NOMO-1 treated with dmso at 0.1 percent for 144 hours (cell line): ENCODE measurements around the gene CLDN1.
"Not testable (repeated sequence)": the region's sequence is repeated elsewhere in the genome, so short reads cannot be mapped to it uniquely, and the experiment has no call there.

Experiments
- DNase-seq: peaks from one replicate; lab custom pipeline; 2025; ENCODE audit not compliant: unreplicated experiment; lab: John Stamatoyannopoulos, UW

The CLDN1 gene

GRCh38 chr3:190294030-190294429 is 28.2 kb downstream of the CLDN1 start:
- DNase-seq: no peak

DNA sequence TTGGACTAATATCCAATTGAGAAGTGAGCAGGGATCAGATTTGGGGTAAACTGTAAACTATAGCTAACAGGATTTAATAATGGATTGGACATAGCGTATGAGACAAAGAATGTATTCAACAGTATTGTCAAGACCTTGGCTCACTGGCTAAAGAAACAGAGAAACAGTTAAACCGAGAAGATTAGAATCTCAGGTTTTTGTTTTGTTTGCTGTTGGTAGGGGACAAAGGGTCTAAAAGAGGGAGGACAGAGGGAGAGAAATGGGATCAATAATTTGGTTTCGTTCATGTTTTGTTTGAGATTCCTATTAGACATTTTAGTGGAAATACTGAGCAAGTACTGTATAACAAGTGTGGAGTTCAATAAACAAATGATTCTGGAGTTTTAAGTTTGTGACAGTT is 28.6 kb downstream of the CLDN1 start:
- DNase-seq: no peak

GRCh38 chr3:190291994-190292584 is 30.2 kb downstream of the CLDN1 start:
- no peak for DNase-seq

DNA sequence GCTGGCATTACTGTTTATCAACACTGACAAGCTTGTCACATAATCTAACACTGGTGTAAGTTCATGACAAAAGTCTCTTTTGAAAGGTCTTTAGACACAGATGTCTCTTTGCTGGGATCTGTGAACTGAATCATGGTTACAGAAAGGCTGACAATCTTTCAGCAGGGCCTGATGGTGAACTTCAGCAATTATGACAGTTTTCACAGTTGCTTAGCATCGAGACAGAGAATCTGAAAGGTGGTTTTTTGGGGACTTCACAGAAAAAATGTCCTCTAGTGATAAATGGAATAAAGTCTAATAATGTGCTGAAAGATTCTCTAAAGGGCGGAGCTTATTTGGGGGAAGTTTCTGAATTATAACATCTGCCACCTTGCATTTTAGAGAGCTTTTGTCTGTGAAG is 32.3 kb downstream of the CLDN1 start:
- DNase-seq: no peak

DNA sequence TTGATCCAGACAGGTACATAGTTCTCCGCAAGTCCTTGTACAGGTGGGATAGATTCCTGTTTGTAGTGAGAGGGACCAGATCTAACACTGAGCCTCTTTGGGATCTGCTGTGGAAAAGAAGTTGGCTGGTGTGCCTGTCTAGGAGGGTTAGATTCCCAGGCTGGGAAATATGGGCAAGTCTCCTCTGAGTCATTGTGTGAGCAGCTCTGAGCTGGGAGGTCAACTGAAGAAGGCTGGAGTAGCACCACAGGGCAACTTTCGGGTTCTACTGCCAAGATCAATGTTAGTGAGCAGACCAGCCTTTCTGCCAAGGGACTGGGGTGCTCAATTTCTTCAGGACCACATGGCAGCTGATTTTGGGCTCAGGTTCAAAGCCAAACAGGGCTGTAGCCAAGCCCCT is 33.4 kb downstream of the CLDN1 start:
- DNase-seq: no peak

DNA sequence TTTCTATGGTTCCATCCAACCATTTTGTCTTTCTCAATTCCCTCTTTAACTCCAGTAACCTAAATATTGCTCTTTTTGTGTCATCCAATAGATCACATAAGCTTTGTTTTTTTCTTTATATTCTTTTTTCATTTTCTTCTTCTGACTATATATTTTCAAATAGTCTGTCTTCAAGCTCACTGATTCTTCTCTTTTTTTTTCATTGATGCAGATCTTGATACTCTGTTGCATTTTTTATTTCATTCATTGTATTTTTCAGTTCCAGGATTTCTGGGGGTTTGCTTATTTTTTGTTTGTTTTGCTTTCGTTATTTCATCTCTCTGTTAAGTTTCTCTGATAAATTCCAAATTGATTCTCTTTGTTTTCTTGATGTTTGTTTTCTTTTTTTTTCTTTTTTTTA is 36.2 kb downstream of the CLDN1 start:
- DNase-seq: no peak

DNA sequence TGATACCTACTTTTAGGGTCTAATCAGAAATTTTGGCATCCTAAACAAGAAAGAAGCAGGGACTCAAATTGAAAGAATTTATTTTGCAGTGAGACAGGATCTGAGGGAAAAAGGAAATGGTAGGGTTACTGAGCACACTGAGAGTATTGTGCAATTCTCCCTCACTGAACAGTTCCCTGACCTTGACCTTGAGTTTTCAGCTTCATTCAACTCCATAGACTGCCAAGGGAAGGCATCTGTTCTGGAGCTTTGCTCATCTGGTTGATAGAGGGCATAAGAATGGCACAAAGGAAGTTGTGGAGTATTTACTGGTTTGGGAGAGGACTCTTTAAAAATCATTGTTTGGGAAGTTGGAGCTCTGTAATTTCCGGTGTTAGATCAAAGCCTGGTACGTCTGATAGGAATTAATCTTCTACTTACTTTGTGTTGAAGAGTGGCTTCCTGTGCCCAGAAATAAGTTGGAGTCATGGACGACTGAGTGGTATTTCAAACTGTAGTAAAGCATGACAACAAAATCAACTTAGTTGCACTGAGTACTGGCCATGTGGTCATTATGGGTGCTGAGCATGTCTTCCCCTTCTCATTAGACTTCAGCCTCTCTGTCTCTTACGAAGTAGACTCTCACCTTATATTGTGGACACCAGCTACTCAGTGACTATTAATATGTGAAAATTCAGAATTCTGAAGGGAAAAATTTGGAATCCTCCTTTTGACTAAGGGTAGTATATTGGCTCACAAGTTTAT is 40.8 kb downstream of the CLDN1 start:
- DNase-seq: peak; percentile 25

DNA sequence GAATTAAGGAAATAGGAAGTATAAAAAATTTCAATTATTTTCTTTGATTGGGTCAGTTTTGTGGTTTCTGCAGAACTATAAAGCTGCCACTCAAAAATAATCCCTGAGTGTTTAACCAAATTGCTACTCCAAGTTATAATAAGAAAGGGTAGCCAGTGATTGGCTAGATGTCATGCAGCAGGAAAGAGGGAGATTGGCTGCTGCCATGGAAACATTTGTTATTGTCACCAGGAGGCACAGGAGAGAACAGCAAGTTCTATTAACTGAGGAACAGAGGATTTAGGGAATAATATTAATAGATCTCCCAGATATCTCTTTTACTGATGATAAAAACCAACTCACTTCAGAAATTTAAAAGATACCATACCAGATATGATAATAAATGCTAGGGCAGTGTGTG is 42.6 kb downstream of the CLDN1 start:
- DNase-seq: no peak

DNA sequence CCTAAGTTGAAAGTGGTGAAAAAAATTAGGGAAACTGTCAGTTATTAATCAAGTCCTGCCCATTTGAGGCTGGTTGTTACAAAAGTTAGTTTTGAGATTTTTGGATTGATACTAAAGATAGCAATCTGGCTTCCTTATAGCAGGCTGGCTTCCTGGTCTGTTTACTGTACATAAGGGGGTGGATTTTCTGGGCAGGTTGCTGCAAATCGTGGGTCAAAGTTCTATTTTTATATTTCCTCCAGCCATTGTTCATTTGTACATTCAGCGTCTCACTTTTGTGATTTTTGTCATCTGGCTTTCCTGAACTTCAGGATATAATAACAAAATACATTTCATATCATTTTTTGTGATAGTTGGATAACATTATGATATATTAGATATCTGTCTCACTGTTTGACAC is 49.5 kb downstream of the CLDN1 start:
- DNase-seq: no peak

GRCh38 chr3:190269101-190269500 is 53.1 kb downstream of the CLDN1 start:
- DNase-seq: no peak

DNA sequence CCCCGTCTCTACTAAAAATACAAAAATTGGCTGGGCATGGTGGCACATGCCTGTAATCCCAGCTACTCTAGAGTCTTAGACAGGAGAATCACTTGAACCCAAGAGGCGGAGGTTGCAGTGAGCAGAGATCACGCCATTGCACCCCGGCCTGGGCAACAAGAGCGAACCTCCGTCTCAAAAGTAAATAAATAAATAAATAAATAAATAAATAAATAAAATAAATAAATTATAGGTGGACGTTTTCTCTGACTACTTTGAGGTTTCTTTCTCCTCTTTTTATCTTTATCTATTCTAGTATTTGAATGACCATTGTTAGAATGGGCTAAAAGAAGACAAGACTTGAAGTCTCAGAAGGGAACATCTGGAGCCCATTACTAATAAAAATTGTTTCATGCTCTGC is 54.8 kb downstream of the CLDN1 start:
- DNase-seq: not testable (repeated sequence)

DNA sequence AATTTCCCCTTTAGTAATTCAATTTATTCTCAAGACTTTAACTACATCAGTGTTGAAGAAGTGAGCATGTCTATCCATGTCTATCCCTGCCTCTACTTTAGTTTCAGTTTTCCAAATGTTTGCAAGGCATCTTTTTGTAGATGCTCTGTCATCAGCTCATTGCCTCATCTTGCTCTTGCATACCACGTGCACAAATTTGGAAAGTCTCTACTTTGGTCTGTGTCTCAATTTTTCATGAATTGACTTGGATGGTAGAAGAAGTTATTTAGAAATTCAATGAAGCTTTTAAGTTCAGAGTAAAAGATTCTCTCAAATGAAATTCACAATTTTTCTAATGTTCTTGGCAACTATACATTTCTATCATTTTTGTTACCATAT is 55.3 kb downstream of the CLDN1 start:
- DNase-seq: no peak

DNA sequence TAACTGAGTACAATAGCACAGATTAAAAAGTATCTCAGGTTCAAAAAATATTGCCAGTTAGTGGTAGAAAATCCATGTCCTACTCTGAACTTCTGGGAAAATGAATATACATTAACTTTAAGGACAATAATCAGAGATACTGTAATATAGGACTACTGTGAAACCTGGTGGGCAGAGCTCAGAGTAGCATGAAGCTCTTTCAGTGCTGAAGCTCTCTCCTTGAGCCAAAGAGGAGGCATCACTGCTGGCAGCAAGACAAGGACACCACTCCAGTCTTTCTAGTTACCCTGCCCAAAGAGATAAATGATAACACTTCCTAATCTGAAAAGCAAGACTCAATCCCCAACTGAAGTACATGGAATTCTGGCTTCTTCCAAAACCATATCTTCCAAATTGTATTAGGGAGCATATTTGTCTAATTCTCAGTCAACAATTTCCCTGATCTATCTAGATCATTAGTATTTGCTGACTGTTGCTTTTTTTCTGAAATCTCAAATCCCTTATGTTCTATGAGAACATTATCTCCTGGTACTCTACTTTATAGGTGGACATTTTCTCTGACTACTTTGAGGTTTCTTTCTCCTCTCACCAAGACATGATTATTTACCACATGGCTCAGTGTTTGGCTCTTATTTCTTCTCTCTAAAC is 55.9 kb downstream of the CLDN1 start:
- no peak for DNase-seq

- DNase-seq: no peak
Observed at GRCh38 chr3:190265796-190266195, 56.5 kb downstream of the CLDN1 start.

GRCh38 chr3:190265126-190265525 is 57.1 kb downstream of the CLDN1 start:
- DNase-seq: no peak

- DNase-seq: no peak
Observed at GRCh38 chr3:190261740-190262139, 60.5 kb downstream of the CLDN1 start.

DNA sequence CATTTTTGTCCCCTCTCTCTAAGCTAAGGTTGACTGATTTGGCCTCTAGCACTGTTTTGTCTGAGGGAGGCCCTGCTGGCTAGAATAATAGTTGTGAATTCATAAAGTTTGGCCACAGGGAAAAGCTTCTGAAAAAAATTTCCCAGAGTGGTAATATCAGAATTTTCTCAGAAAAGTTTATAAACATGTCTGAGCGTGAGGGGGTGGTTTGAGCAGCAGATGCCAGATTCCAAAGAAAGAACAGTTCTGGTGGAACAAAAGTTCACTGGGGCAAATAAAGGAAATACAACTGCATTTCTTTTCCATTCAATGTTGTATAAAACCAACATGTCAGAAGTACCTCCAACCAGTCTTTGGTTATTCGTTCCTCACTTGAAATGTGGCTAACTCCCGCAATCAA is 61.2 kb downstream of the CLDN1 start:
- no peak for DNase-seq

DNA sequence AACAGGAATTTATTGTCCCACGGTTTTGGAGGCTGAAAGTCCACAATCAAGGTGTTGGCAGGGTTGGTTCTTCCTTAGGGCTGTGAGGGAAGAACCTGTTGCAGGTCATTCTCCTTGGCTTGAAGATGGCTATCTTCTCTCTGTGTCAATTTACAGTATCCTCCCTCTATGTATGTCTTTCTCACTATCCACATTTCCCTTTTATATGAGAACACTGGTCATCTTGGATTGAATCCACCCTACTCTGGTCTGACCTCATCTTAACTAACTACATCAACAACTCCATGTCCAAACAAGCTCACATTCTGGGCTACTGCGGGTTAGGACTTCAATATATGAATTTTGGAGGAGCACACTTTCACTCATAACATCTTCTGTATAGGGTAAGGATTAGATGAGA is 61.9 kb downstream of the CLDN1 start:
- no peak for DNase-seq

DNA sequence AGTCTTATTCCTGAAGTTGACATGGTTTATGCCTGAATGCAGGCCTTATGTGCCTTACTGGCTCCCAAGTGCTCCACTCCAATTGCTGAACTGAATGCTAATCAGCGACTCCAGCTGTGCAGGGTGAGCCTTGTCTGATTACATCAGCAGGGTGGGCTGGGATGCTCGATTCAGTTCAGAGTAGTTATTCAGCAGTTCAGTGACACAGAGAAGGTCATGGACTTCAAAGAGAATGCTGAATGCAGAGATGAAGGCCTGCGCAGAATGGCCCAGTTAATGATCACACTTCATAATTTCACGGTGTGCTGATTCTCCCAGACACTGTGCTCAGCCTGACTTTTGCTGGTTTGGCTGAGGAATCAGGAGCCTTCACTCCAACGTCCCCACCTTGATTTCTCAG is 63.6 kb downstream of the CLDN1 start:
- DNase-seq: no peak
